SKM-1 (cell line): Measurements from ENCODE around the gene SLC25A28.

ENCODE experiments used
- DNase-seq: peaks from one replicate; lab custom pipeline; 2025; ENCODE audit not compliant: unreplicated experiment; lab: John Stamatoyannopoulos, UW

The SLC25A28 gene

DNA sequence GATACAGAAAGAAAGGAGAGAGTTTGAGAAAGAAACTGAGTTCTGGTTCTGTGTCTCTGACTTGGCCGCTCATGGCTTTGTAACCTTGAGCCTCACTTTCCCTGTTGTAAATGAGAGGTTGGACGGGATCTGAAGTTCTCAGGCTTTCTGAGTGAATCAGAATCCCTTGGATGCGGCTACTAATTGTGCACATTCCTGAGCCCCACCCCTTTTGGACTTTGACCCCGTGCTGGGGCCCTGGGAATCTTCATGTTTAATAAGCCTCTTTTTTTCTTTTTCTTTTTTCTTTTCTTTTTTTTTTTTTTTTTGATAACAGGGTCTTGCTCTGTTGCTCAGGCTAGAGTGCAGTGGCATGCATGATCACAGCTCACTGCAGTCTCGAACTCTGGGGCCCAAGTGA lies 26.9 kb downstream of the SLC25A28 start:
- no peak for DNase-seq

DNA sequence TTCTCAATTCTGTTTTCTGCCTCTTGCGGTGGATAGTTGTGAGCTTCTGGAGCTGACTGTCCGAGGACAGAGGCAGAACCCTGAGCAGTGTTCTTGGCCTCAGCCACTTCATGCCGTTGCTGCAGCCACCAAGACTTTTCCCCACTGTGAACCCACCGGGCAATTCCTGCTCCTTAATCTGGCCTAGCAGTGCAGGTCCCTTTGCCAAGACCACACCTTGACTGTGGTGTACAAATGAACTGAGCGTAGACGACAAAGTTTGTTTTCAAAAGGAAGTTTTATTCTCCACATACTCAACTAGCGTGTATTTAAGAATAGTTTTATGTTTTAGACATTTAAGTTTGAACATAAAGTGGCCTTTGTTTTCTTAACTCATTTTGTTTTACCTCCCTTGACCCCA lies 29.4 kb downstream of the SLC25A28 start:
- no peak for DNase-seq

DNA sequence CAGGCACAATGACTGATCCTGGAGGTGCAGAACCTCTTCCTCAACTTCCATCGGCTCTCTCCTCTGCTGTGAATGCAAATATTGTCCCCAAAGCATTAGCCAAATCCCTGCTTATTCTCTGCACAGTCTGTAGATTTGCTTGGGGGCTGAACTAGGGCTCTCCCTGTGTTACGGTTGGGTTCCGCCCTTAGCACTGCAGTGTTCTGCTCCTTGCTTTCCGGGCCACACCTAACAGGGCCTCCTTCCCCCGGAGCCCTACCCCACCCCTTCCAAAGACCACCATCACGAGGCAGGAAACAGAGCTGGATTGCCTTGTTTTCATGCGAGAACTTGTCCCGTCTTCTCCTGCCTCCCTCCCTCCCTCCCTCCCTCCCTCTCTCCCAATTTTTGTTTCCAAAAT lies 36.6 kb downstream of the SLC25A28 start:
- DNase-seq: no peak

DNA sequence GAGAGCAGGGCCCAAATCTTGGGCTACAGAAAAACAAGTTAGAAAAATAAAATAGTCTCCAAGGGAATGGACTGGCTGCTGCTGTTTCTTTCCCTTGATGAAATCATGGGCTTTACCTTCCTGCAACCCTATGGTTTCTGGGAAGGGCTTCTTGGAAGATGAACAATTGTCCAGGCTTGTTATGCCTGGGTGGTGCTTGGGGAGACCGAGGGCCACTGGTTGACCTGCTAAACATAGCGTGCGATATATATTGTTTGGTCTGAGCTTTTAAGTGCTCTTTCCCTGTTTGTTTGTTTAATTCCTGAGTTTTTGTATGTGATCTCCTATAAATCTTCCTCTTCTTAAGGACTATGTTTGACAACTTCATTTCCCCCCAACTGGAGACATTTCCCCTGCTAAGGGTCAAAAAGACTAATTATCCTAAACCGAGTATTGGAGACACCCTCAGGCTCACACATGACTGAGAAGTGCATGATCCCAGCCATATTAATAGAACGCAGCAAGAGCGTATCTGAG lies 37.9 kb downstream of the SLC25A28 start:
- no peak for DNase-seq

DNA sequence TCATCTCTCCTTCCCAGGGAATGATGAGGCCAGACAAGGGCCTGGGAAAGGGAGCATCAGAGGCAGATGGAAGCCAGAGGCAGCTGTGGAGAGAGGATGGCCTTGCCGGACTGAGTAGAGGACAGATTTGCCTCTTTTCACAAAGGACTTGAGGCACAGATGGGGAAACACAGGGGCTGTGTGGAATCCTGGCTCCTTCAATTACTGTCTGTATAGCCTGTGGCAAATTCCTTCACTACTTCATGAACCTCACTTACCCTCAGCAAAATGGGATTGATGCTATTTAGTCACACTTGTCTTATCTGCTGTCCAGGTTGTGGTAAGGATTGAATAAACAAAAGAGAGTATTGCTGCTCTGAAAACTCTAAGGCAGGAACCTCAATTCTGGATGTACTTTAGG lies 40.3 kb downstream of the SLC25A28 start:
- DNase-seq: no peak

DNA sequence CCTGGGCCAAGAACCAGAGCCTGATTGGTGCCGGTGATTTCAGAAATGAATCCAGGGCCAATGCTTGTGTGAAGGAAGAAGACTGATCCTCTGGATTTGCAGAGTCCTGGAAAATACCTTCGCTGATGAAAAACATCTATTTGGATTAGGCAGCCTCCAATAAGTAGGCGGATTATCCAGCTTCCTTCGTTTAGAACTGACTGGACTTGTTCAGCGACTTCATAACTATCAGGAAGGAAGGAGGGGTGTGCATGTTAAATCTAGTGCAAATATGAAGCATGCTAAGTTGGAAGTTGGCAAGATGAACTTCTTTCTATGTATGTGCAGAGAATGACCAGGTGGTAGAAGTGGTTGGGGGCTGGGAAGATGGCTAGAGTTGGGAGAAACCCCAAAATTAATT lies 46.4 kb downstream of the SLC25A28 start:
- DNase-seq: no peak

DNA sequence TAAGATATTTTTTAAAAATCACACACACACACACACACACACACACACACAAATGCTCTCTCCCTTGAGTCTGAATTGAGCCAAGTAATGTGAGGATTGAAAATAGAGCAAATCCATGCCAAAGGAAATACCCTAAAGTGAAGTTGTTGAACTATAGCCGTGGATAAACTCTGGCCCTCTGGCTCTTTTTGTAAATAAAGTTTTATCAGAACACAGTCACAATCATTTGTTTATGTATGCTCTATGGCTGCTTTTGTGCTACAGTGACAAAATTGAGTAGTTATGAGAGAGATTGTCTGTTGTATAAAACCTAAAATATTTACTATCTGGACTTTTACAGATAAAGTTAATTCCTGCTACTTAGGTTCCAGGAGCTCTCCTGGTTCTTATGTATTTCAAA lies 48.4 kb downstream of the SLC25A28 start:
- DNase-seq: no peak

DNA sequence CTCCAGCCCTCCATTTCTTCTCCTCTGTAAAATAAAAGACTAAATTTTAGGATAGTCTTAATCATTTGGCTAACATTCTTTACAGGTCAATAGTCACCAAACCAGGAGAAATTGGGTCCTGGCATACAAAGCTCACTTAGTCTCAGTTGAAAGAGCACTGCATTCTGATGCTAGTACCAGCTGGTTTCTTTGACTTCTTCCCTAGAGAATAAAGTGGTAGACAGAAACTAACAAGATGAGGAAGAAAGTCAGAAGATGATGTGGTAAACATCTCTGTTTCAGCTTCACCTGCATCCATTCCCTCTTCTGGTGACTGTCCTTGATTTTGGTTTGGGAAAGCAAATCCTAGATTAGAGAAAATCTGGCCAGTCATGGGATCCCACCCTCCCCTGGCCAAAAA lies 50.3 kb downstream of the SLC25A28 start:
- DNase-seq: no peak

DNA sequence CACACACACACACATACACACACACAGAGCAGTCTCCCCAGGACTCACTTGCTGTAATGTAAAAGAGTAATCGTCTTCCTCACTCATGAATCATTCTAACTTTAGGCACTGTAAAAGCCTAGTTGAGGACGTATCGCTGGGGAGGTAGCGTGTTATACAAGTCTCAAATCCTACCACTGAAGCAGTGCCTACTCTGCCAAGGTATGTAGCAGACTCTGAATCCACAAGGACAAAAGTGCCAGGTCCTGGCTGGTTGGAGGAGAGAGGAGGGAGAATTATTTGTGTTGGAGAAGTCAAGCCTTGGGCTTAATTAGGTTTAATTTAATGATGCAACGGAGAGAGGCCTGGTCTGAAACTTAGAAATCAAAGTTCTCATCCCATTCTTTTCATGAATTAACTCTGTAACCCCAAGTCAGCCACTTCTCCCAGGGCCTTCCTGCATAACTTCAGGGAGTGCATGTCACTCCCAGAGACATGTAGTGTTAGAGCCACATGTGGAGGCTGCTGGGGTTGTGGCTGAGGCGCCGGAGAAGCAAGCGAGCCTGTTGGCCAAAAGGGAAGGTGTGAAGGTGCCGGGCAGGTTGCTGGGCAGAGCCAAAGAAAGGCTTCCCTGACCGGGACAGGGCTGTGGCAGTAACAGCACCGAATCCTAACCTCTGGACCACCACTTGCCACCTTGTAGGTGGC lies 50.8 kb downstream of the SLC25A28 start:
- no peak for DNase-seq

DNA sequence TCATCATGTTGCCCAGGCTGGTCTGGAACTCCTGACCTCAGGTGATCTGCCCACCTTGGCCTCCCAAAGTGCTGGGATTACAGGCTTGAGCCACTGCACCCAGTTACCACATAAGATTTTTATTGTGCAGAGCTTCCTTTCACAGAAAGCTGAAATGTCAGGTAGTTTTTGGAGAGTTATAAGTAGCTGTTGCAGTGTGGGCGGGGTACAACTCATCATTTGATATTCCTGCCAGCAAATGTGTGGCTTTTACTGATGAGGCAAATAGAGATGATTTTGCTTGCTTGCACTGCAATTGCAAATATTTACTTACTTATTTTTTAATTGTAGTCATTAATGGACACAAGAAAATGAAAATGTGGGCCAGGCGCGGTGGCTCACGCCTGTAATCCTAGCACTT lies 55.1 kb downstream of the SLC25A28 start:
- DNase-seq: no peak

DNA sequence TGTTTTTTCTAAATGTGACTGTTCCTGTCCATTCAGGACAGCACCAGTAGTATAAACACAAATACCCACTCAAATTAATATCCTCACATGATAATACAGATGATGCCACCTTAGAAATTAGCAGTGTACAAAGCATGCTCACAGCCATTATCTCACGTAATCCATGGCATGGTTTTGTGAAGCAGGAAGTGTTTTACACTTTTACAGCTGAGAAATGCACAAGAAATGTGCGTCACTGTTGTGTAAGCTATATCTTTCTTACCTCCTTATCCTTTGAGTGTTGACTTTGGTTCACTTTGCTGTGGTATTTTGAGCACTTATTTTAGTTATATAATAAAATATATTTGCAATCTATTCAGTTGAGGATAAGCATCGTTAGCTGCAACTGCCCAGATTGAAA lies 55.9 kb downstream of the SLC25A28 start:
- no peak for DNase-seq

DNA sequence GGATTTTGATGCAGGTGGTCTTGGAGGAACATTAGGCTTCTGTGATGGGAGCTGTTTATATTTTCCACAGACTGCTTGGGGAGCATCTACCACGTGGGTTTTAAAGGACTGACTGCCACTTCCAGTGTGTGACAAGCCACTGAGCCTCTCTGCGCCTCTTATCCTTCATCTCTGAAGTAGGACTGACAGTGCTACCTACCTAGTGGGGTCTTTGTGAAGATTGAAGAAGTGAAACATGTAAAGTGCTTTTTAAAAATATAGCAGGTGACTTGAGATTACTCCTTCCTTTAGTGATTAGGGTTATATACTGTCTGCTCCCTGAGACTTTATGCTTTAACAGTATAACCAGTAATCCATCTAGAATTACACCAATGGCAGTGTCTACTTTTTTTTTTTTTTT lies 57.6 kb downstream of the SLC25A28 start:
- DNase-seq: no peak
